Colonic mucosa (tissue), 4 donors: ENCODE measurements around the gene JAKMIP1. TPM values are rescaled to one million over a fixed set of nuclear protein-coding genes. Genes with fewer than 3 reads are reported as not detected.
"Not testable (repeated sequence)": the region's sequence is repeated elsewhere in the genome, so short reads cannot be mapped to it uniquely, and the experiment has no call there.

Source experiments
- DNase-seq: peaks from one replicate; pipeline ENCODE4 v3.0.0-alpha.2; 2020
- H3K27ac ChIP-seq: fragments of 200-600 bp; one replicate; pipeline ENCODE4 v1.8.0; 2021
- H3K27me3 ChIP-seq: fragments of 200-600 bp; one replicate; pipeline ENCODE4 v1.8.0; 2021
- H3K36me3 ChIP-seq: fragments of 200-600 bp; one replicate; pipeline ENCODE4 v1.8.0; 2021
- H3K4me1 ChIP-seq: fragments of 200-600 bp; one replicate; pipeline ENCODE4 v1.8.0; 2021; ENCODE audit warnings: mild to moderate bottlenecking
- H3K4me3 ChIP-seq: fragments of 200-600 bp; one replicate; pipeline ENCODE4 v1.8.0; 2021
- H3K9ac ChIP-seq, 2 donors: one replicate each; pipeline ENCODE4 v1.7.0; 2013; ENCODE audit warnings: control low read depth in 2 of 2, low read depth in 2 of 2, low read length in 2 of 2
- H3K9me3 ChIP-seq: fragments of 200-600 bp; one replicate; pipeline ENCODE4 v1.8.0; 2021
- CTCF ChIP-seq: fragments of 200-600 bp; IDR thresholded peaks from one replicate; pipeline ENCODE4 v1.8.0; 2022; ENCODE audit warnings: antibody characterized with exemption, mild to moderate bottlenecking
- intact Hi-C: fragments of 100-400 bp; cut with DNase I; formaldehyde crosslinking; loops from one replicate; pipeline ENCODE4 v1.14.1; 2022
- total RNA-seq, 2 donors: library from RNA; stranded (reverse); fragmentation: NEBNext Ultra II Directional in 1 of 2; extraction: Animal tissue kit (Norgen Biotek cat#: 25700) in 1 of 2; gene quantifications; one replicate each; pipeline ENCODE4 v1.2.1, GENCODE V29; 2021
- donor health status: healthy.
- donor health status: DM: no; HTN: no; CAD: no.
- donor health status: DM: no; HTN: no; CAD: no.

The JAKMIP1 gene
- total RNA-seq, 2 donors from 2014 or later = 0.19 to 0.42 TPM

GRCh38 chr4:6147441-6147840, 52.9 kb downstream of the JAKMIP1 start:
- Histone ChIP-seq H3K4me3 (no peak overlapping the region), H3K27me3 (no peaks in the 10 kb centered on the region), H3K9me3 (no peaks in the 10 kb centered on the region), H3K36me3 (no peaks in the 10 kb centered on the region), H3K9ac (no peak overlapping the region), H3K4me1 (no peaks in the 10 kb centered on the region), H3K27ac (no peak overlapping the region)
- no peak for DNase-seq
- intact Hi-C loops = no loop called here
- TF ChIP-seq CTCF = no peak

- H3K4me3 ChIP-seq = no peak overlapping the region
- H3K36me3 ChIP-seq = no peaks in the 10 kb centered on the region
- TF ChIP-seq CTCF = no peak
- H3K27ac ChIP-seq = no peak overlapping the region
- no peaks in the 10 kb centered on the region for H3K27me3 ChIP-seq
- H3K9ac ChIP-seq = no peak overlapping the region
- no peaks in the 10 kb centered on the region for H3K9me3 ChIP-seq
- intact Hi-C loops = no loop called here
- no peaks in the 10 kb centered on the region for H3K4me1 ChIP-seq
- DNase-seq = no peak
These were observed 56.7 kb downstream of the JAKMIP1 start for GRCh38 chr4:6143603-6144181.

GRCh38 chr4:6142935-6143602, 57.3 kb downstream of the JAKMIP1 start:
- DNase-seq = no peak
- H3K36me3 ChIP-seq = no peaks in the 10 kb centered on the region
- intact Hi-C loops = no loop called here

GRCh38 chr4:6142511-6142910, 57.8 kb downstream of the JAKMIP1 start:
- Histone ChIP-seq H3K9ac (no peak overlapping the region), H3K9me3 (no peaks in the 10 kb centered on the region), H3K4me3 (no peak overlapping the region), H3K27me3 (no peaks in the 10 kb centered on the region), H3K4me1 (no peaks in the 10 kb centered on the region), H3K27ac (no peak overlapping the region), H3K36me3 (no peaks in the 10 kb centered on the region)
- intact Hi-C loops = no loop called here
- no peak for DNase-seq
- TF ChIP-seq CTCF = no peak

More at GRCh38 chr4:6142935-6143602, 57.3 kb downstream of the JAKMIP1 start:
- Histone ChIP-seq H3K9ac (no peak overlapping the region), H3K4me1 (no peaks in the 10 kb centered on the region), H3K4me3 (no peak overlapping the region), H3K27me3 (no peaks in the 10 kb centered on the region), H3K9me3 (no peaks in the 10 kb centered on the region), H3K27ac (no peak overlapping the region)
- no peak for TF ChIP-seq CTCF

- intact Hi-C loops = no loop called here
- no peaks in the 10 kb centered on the region for H3K9me3 ChIP-seq
- no peak for TF ChIP-seq CTCF
- no peak overlapping the region for H3K9ac ChIP-seq
- H3K27ac ChIP-seq = no peak overlapping the region
- no peaks in the 10 kb centered on the region for H3K4me1 ChIP-seq
- DNase-seq = no peak
- H3K36me3 ChIP-seq = no peaks in the 10 kb centered on the region
- H3K27me3 ChIP-seq = no peaks in the 10 kb centered on the region
- H3K4me3 ChIP-seq = no peak overlapping the region
These were observed 58.8 kb downstream of the JAKMIP1 start for GRCh38 chr4:6141554-6141953.

- H3K27ac ChIP-seq, H3K9me3 ChIP-seq, H3K9ac ChIP-seq, H3K4me1 ChIP-seq, intact Hi-C loops, H3K27me3 ChIP-seq, H3K36me3 ChIP-seq, DNase-seq, H3K4me3 ChIP-seq: not testable (repeated sequence)
These were observed 59.3 kb downstream of the JAKMIP1 start for GRCh38 chr4:6141021-6141420.
